Caco-2 (cell line): ENCODE measurements around the gene SLC39A11. TPM values are rescaled to one million over a fixed set of nuclear protein-coding genes. Genes with fewer than 3 reads are reported as not detected.

Source experiments
- BruUV-seq: library from RNA; stranded (reverse); fragments of 400-500 nt; replicated peaks from 2 replicates; lab custom pipeline; 2021; lab: Mats Ljungman, UMichigan
- CTCF ChIA-PET: fragments of 300-600 bp; sonication (Branson Sonifier 250); formaldehyde crosslinking; loops from one replicate; lab custom pipeline; 2022; ENCODE audit warnings: antibody characterized with exemption; lab: Charles Lee
- POLR2A ChIA-PET: fragments of 300-600 bp; sonication (Branson Sonifier 250); formaldehyde crosslinking; loops from one replicate; lab custom pipeline; 2022; ENCODE audit warnings: antibody characterized with exemption; lab: Charles Lee
- DNase-seq, 2 experiments: peaks; one replicate each; pipeline versions ENCODE4 v3.0.0 to v3.0.0-alpha.2; 2020 to 2022
- H3K27me3 ChIP-seq: replicated peaks from 2 replicates; pipeline ENCODE4 v1.6.0; 2011; ENCODE audit warnings: low read length; ENCODE audit not compliant: control insufficient read depth, insufficient read depth
- H3K36me3 ChIP-seq: 2 replicates; pipeline ENCODE4 v1.5.1; 2011; ENCODE audit warnings: low read length; ENCODE audit not compliant: control insufficient read depth, insufficient read depth
- H3K4me1 ChIP-seq: fragments of 250-450 bp; sonication (Bioruptor Pico); 2 replicates; pipeline ENCODE4 v1.5.1; 2020; ENCODE audit warnings: mild to moderate bottlenecking
- H3K4me3 ChIP-seq: 2 replicates; pipeline ENCODE4 v1.5.1; 2011; ENCODE audit warnings: low read depth, mild to moderate bottlenecking, control low read depth, low read length
- H3K9me3 ChIP-seq: fragments of 250-450 bp; sonication (Bioruptor Pico); 2 replicates; pipeline ENCODE4 v1.5.1; 2020; ENCODE audit warnings: mild to moderate bottlenecking, moderate library complexity
- H3K27ac Mint-ChIP-seq: one replicate; pipeline ENCODE4 v1.8.0; 2022; ENCODE audit warnings: mixed read lengths; ENCODE audit not compliant: unreplicated experiment
- H3K27me3 Mint-ChIP-seq: one replicate; pipeline ENCODE4 v1.8.0; 2022; ENCODE audit warnings: mixed read lengths; ENCODE audit not compliant: insufficient read depth, unreplicated experiment
- H3K36me3 Mint-ChIP-seq: one replicate; pipeline ENCODE4 v1.8.0; 2022; ENCODE audit warnings: mild to moderate bottlenecking, mixed read lengths; ENCODE audit not compliant: insufficient read depth, unreplicated experiment
- H3K4me1 Mint-ChIP-seq: one replicate; pipeline ENCODE4 v1.8.0; 2022; ENCODE audit warnings: low read depth, mixed read lengths; ENCODE audit not compliant: unreplicated experiment
- H3K4me3 Mint-ChIP-seq: one replicate; pipeline ENCODE4 v1.8.0; 2022; ENCODE audit warnings: mild to moderate bottlenecking, moderate library complexity, mixed read lengths; ENCODE audit not compliant: unreplicated experiment
- H3K9me3 Mint-ChIP-seq: one replicate; pipeline ENCODE4 v1.8.0; 2022; ENCODE audit warnings: mixed read lengths; ENCODE audit not compliant: unreplicated experiment
- intact Hi-C: fragments of 100-400 bp; cut with micrococcal nuclease; formaldehyde crosslinking; loops from one replicate; pipeline ENCODE4 v1.10.0; 2022; ENCODE audit not compliant: unreplicated experiment
- total RNA-seq: library from RNA; stranded (reverse); gene quantifications from 2 replicates; pipeline ENCODE4 v1.2.3, GENCODE V29; 2022
- TF ChIP-seq, protein P1 (sequence below), 2 experiments: fragments of 200-600 bp in 1 of 2; IDR thresholded peaks; 1 replicate in 1 of 2; 2 replicates in 1 of 2; pipeline versions ENCODE4 v1.5.1 to v1.8.0; 2011 to 2022; ENCODE audit warnings: antibody characterized with exemption in 1 of 2, control low read depth in 1 of 2, inconsistent platforms in 1 of 2, low read depth in 1 of 2, low read length in 1 of 2, mild to moderate bottlenecking in 1 of 2, moderate library complexity in 1 of 2; ENCODE audit not compliant: insufficient read depth in 1 of 2, severe bottlenecking in 1 of 2, unreplicated experiment in 1 of 2

SLC39A11 gene
- total RNA-seq, 1 experiment from 2014 or later: 26.4 TPM

DNA sequence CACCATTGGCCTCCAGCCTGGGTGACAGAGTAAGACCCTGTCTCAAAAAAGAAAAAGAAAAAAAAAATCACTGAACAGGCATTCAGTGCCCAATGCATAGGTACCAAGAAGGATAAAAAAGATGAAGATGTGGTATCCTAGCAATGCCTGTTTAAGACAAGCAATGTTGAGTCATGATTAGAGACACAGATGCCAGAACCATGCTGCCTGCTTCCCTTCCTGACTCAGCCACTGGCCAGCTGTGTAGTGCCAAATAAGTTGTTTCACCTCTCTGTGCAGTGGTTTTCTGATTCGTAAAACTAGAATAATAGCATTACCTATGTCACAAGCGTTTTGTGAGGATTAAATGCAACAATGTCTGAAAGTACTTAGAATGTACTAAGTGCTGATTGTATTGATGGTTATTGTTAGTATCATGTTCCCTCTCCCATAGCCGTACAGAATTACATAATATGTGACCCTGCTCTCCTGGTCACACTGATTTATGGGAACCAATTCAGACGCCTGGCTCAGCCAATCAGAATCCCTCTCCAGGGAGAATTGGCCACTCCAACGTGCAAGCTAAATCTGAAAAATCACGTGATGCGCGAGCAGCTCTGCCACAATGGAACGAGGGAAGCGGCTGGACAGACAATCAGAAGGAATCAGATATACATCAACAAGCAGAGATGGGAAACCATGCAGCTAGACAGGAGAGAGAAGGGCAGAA, 241.9 kb downstream of the SLC39A11 start:
- no TSS peak for BruUV-seq
- Histone ChIP-seq H3K4me1 (no peaks in the 10 kb centered on the region), H3K9me3 (no peaks in the 10 kb centered on the region), H3K4me3 (no peak overlapping the region), H3K36me3 (no peaks in the 10 kb centered on the region), H3K27me3 (no peaks in the 10 kb centered on the region)
- POLR2A ChIA-PET: no interaction called here
- DNase-seq: no peak
- Mint-ChIP-seq H3K36me3 (no peaks in the 10 kb centered on the region), H3K27me3 (no peaks in the 10 kb centered on the region), H3K4me3 (no peak overlapping the region), H3K4me1 (no peaks in the 10 kb centered on the region), H3K9me3 (no peaks in the 10 kb centered on the region), H3K27ac (no peak overlapping the region)
- TF ChIP-seq, protein P1, sequence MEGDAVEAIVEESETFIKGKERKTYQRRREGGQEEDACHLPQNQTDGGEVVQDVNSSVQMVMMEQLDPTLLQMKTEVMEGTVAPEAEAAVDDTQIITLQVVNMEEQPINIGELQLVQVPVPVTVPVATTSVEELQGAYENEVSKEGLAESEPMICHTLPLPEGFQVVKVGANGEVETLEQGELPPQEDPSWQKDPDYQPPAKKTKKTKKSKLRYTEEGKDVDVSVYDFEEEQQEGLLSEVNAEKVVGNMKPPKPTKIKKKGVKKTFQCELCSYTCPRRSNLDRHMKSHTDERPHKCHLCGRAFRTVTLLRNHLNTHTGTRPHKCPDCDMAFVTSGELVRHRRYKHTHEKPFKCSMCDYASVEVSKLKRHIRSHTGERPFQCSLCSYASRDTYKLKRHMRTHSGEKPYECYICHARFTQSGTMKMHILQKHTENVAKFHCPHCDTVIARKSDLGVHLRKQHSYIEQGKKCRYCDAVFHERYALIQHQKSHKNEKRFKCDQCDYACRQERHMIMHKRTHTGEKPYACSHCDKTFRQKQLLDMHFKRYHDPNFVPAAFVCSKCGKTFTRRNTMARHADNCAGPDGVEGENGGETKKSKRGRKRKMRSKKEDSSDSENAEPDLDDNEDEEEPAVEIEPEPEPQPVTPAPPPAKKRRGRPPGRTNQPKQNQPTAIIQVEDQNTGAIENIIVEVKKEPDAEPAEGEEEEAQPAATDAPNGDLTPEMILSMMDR (IDR thresholded peaks at IDR 0.05; ENCODE audit: insufficient read depth in 1 of 2, low read depth in 1 of 2, low read length in 1 of 2, severe bottlenecking in 1 of 2, unreplicated experiment in 1 of 2): no peak
- CTCF ChIA-PET: no interaction called here
- intact Hi-C loops: no loop called here

DNA sequence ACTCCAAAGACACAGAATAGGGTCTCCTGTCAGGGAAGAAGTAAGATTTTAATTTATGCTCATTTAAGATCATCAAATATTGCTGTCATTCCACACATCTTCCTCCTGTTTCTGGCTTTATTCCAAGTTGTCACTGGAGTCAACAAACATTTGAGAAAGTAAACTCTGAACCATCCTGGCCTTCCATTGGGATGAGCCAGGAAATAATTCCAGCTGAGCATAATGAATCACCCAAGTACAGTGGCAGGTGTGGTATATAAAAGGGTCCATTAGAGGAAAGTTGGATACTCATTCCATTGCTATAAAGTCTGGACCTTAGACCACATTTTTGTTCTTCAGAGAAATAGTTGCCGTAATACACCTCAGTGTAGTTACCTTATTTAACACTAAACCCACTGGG, 246.1 kb downstream of the SLC39A11 start:
- DNase-seq: no peak
- H3K36me3 Mint-ChIP-seq: no peaks in the 10 kb centered on the region
- H3K9me3 Mint-ChIP-seq: no peaks in the 10 kb centered on the region
- TF ChIP-seq, protein P1 (IDR thresholded peaks at IDR 0.05; ENCODE audit: insufficient read depth in 1 of 2, low read depth in 1 of 2, low read length in 1 of 2, severe bottlenecking in 1 of 2, unreplicated experiment in 1 of 2): no peak
- H3K27ac Mint-ChIP-seq: no peak overlapping the region
- Histone ChIP-seq H3K4me1 (0 out of 2 replicates have a peak, but pooled peaks cover 6% of the 10 kb centered on the region), H3K4me3 (no peak overlapping the region), H3K9me3 (no peaks in the 10 kb centered on the region), H3K27me3 (no peaks in the 10 kb centered on the region), H3K36me3 (no peaks in the 10 kb centered on the region)
- POLR2A ChIA-PET: no interaction called here
- peaks cover 5% of the 10 kb centered on the region for H3K4me1 Mint-ChIP-seq
- no TSS peak for BruUV-seq
- CTCF ChIA-PET: no interaction called here
- no peak overlapping the region for H3K4me3 Mint-ChIP-seq
- H3K27me3 Mint-ChIP-seq: no peaks in the 10 kb centered on the region
- intact Hi-C loops: no loop called here

DNA sequence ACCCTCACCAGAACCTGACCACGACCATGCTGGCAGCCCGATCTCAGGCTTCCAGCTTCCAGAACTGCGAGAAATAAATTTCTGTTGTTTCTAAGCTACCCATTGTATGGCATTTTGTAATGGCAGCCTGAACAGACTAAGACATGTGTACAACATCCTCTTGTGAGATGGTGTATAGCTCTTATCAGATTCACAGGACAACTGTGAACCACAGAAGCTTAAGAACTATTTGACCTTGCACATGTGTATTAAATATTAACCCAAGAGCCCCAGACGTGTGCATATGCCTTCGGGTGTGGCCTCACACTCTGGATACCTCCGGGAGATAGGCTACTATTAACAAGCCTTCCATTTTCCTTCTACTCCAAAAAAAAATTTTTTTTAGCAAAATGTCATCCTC, 248.9 kb downstream of the SLC39A11 start:
- Histone ChIP-seq H3K9me3 (peaks cover 9% of the 10 kb centered on the region; the same call in 1 of the 2 replicates), H3K36me3 (no peaks in the 10 kb centered on the region), H3K27me3 (no peaks in the 10 kb centered on the region), H3K4me1 (0 out of 2 replicates have a peak, but pooled peaks cover 6% of the 10 kb centered on the region), H3K4me3 (no peak overlapping the region)
- TF ChIP-seq, protein P1 (IDR thresholded peaks at IDR 0.05; ENCODE audit: insufficient read depth in 1 of 2, low read depth in 1 of 2, low read length in 1 of 2, severe bottlenecking in 1 of 2, unreplicated experiment in 1 of 2): no peak
- no peak overlapping the region for H3K4me3 Mint-ChIP-seq
- intact Hi-C loops: no loop called here
- no peaks in the 10 kb centered on the region for H3K27me3 Mint-ChIP-seq
- H3K9me3 Mint-ChIP-seq: no peaks in the 10 kb centered on the region
- DNase-seq: peak; percentile 20 to 42
- peaks cover 5% of the 10 kb centered on the region for H3K4me1 Mint-ChIP-seq
- H3K27ac Mint-ChIP-seq: no peak overlapping the region
- no TSS peak for BruUV-seq
- POLR2A ChIA-PET: no interaction called here
- H3K36me3 Mint-ChIP-seq: peaks cover 7% of the 10 kb centered on the region
- CTCF ChIA-PET: interaction anchor here (0.6 kb wide), 1 partner anchor 321 kb away, joined by 10 read pairs; the partner anchor contains the start of gene SSTR2
